DMS153 treated with DMSO at 0.1 percent for 48 hours (cell line): ENCODE data around the gene GJC1.
"Not testable (repeated sequence)": the region's sequence is repeated elsewhere in the genome, so short reads cannot be mapped to it uniquely, and the experiment has no call there.

ENCODE experiments used
- DNase-seq: peaks from one replicate; lab custom pipeline; 2025; ENCODE audit not compliant: unreplicated experiment; lab: John Stamatoyannopoulos, UW

The GJC1 gene

DNA sequence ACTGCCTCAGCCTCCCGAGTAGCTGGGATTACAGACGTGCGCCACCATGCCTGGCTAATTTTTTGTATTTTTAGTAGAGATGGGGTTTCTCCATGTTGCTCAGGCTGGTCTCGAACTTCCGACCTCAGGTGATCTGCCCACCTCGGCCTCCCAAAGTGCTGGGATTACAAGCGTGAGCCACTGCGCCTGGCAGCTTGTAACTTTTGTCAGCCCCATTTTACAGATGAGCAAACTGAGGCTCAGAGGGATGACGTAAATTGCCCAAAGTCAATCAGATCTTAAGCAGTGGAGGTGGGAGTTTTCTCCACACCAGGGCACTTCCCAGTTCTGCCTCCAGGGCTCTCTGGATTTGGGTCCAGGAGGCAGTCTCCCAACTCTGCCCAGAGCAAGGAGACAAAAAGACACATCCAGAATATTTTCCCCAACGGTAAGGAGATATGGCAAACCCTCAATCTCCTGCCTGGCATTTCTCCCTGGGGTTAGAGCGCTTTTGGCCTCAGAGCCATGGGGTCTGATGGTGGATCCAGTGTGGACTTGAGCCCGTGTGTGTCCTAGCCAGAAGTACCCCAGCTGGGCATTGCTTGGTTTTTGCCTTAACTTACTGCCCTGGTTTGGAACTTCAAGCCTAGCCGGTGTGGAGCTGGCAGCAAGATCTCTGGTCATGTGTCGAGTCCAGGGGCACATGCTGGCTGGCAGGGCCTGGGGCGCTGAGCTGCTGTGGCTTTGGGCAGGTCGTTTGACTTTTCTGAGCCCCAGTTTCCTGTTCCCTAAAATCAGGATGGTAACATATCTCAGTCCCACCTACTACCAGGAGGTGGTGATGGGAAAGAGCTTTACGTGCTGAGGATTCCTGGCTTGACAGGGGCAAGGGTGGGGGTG is 67.9 kb downstream of the GJC1 start:
- no peak for DNase-seq

DNA sequence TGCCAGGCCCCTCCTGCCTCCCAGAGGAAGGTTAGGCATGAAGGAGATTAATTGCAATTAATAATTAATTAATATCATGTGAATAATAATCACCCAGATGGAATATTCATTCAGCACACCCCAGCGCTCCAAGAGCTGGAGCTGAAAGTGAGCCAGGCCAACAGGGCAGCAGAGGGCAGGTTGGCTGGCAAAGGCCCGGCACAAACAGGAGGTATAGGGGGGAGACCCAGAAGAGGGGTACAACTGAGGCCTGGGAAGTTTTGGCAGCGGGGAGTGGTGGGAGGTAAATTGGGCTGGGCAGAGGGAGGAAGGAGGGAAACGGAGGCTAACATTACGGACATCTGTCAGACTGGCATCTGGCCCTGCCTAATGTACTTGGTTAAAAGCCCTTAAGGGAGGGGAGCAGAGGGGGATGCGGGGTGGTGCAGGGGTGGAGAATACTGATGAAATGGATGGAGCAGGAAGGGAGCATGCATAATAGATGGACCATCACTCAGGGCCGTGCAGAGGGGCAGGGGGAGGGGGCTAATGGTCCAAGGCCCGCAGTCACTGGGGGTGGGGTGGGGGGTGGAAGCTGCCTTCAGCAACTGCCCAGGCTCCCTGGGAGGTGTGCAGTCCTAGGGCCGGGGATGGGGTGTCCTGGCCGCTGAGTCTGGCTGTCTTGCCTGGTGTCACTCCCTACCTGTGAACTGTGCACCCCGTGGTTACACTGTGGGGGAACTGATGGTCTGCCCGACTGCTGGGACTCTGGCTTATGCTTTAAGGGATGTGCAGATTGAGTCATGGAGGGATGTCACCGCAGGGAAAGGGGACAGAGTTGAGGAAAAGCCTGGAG is 69.4 kb downstream of the GJC1 start:
- DNase-seq, result no peak

DNA sequence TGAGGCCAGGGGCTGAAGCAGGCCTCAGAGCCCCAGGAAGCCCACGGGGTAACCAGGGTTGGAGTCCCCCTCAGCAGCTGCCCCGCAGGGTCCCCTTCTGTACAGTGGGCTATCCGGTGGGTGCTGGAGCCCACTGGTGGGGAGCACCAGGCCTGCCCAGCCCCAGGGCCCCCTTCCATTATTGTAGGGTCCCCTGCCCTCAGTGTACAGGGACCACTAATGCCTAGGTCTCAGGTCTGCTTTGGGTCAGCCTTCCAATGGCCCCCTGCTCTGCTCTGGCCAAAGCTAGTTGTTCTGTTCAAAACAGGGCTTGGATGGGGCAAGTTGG is 70.2 kb downstream of the GJC1 start:
- no peak for DNase-seq

DNA sequence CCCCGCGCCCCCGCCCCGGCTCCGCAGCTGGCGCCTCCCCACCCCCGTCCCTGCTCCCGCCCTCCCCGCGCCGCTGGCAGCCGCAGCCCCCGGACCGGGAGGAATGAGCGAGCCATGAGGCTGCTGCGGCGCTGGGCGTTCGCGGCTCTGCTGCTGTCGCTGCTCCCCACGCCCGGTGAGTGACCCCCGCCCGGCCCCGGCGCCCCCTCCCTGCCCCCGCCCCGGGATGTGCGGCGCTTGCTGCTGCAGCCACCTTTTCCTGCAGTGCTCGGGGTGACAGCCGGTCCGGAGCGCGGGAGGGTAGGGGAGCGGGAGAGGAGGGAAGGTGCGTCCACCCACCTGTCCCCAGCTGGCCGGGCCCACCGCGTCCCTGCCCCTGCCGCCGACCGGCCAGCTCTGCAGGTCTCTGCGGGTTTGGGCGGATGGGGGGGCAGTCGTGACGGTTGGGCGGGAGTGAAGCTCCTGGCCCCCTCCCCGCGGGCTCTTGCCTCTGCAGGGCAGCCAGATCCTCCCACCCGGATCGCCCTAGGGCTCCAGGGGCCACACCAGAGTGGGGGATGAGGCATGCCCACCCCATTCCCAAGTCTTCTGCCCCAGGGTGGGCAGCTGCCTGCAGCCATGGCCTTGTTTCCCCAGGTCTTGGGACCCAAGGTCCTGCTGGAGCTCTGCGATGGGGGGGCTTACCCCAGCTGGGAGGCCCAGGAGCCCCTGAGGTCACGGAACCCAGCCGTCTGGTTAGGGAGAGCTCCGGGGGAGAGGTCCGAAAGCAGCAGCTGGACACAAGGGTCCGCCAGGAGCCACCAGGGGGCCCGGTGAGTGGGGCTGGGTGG is 70.8 kb downstream of the GJC1 start:
- DNase-seq, result no peak

DNA sequence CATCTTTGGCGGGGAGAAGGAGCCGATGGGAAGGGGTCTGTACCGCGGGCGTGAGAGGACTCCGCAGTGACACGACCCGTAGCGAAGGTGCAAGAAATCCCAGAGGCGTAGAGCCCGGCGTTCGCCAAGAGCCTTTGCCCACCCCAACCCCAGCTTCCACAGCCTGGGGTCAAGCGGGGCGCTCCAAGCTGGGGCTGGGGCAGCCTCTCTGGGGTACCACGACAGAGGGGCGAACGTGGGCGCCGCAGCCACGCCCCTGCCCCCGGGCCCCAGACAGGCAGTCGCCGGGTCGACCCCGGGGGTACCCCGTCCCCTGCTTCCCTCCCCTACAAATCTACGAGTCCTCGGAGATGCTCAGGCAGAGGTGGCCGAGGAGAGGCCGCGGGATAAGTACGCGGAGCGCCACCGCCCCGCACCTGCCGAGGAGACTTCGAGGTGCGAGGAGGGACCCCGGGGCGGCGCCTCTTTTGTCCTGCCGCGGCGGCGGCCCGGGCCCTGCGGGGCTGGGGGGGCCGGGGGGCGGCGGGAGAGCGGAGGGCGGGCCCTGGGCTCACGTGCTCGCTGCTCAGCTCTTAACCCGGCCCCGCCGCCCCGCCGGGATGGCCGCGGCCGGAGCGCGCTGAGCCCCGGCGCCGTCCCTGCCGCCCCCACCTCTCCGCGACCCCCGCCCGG is 71.5 kb downstream of the GJC1 start, which contains the start of gene ADAM11:
ADAM11 (plus strand) TSS at position 575 of the 672 bp plus-strand sequence. CDS start 212 bp downstream, outside the sequence.
- DNase-seq, result no peak

DNA sequence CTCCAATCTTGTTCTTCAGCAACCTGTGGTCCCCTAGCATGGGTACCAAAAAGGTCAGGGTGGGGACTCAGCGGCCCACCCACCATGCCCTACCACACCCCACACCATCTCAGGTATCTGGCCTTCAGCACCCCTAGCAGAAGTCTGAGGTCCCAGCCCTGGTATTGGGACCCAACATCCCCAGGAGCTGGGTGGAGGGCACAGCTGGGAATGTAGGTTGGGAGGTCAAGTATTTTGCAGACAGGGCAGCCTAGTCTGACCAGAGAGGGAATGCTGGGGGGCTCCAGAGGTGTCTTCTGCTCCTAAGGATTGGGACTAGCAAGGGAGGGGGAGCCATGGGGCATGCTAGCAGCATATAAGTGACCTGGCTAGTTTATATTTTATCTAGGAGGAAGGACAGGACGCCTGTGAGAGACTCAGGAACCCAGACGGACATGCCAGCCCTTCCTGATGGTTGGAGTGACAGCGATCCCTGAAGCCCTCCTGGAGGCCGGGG is 72.1 kb downstream of the GJC1 start:
- no peak for DNase-seq

DNA sequence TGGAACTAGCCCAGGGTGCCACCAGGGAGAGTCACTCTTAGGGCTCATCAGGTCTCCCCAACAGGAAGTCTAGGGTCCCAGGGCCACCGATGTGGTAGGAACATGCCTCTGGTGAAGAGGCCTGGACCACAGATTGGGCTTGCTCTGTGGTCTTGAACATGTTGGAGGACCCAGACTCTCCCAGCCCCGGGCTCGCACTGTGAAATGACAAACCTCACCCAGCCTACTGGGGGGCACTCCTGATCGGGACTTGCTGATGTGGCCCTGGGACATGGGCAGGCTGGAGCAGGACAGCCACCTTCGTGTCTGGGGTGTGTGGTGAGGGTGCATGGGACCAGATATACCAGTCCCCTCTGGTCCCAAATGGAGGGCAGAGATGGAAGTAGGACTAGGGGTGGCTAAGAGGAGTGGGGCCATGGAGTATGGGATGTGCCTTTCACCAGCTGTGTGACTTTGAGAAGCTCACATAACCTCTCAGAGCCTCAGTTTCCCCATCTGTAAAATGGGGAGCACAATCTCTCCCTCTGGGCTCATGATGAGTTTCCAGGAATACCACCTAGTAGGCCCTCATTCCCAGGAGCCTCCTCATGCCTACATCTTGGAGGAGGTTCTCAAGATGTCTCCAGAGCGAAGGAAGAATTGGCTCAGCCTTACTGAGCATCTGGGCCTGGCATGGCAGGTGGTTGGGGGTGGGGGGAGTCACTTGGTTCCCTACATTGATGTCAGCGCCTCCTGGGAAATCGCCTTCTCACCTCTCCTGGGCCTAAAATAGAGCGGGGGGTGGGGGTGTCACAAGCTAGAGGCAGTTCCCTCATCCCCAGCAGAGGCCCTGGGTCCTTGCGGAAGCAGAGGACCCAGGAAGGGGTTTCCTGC is 72.8 kb downstream of the GJC1 start:
- DNase-seq, result no peak

DNA sequence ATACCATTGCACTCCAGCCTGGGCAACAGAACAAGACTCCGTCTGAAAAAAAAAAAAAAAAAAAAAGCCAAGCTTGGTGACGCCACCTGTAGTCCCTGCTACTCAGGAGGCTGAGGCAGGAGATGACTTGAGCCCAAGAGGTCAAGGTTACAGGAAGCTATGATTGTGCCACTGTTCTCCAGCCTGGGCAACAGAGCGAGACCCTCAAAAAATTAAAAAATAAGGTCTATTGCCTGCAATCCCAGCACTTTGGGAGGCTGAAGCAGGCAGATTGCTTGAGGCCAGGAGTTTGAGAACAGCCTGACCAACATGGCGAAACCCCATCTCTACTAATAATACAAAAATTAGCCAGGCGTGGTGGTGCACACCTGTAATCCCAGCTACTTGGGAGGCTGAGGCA is 74.9 kb downstream of the GJC1 start:
- DNase-seq, result not testable (repeated sequence)

DNA sequence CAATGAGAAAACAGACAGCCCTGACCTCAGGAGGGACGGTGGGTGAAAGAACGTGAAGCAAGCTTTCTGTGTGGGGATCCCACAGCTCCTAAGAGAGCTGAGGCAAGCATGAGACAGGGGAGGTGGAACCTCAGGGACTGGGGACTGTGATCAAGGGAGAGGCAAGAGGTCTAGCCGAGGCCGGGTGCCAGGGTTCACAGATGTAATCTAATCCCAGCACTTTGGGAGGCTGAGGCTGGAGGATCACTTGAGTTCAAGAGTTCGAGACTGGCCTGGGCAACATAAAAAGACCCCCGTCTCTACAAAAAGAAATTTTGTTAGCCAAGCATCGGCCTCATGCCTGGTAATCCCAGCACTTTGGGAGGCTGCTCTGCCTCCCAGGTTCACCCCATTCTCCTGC is 75.8 kb downstream of the GJC1 start:
- no peak for DNase-seq

DNA sequence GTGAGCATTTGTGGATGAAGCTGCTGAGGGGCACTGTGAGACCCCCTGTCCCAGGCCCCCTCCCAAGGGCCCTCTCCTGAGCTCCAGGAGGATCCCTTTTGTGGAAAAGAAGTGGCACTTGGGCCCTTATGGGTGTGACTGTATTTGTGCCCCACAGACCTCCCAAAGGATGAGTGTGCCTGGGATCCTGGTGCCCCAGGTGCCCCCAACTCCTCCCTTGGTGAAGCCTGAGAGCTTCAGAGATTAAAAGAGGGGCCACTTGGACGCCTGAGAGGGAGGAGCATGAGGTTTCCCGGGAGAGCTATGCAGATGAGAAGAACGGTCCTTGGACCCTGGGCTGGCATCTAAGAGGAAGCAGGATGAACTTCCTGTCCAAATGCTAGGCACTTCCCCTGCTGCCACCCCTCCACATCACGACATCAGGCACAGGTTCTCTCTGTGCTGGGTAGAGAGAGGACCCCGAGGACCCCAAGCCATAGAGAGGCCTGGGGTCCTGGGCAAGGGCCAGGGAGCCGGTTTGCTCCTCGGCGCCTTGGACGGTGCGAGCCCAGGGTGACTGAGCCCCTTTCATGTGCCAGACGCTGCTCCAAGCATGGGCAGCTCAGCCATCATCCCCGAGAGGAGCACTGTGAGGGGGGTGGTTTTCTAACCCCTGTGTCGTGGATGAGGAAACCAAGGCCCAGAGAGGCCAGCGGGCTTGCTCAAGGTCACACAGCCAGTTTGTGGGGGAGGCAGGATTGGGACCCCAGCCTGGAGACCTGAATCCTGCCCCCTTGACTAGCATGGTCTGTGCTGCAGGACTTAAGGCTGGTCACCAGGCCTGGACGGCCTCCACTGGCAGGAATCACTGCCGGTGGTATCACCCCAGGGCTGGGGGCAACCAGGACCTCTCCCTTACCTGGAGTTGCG is 76.9 kb downstream of the GJC1 start:
- DNase-seq, result no peak

DNA sequence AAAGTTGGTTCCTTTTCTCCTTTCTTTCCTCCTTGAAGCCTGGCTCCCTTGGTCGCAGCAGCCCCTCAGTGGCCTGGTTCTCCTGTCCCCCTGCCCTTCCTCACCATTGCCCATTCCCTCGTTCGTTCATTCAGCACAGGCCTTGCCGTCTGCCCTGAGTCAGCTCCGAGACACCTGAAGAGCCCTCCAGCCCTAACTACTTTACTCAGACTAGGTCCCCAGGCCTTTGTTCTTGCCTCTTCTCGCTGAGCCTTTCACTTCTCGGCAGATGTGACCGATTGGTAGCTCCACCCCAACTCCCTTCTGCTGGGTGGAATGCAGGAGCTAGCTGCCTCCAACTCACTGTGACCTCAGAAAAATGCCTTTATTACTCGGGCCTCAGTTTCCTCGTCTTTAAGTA is 78.3 kb downstream of the GJC1 start:
- DNase-seq, result no peak

DNA sequence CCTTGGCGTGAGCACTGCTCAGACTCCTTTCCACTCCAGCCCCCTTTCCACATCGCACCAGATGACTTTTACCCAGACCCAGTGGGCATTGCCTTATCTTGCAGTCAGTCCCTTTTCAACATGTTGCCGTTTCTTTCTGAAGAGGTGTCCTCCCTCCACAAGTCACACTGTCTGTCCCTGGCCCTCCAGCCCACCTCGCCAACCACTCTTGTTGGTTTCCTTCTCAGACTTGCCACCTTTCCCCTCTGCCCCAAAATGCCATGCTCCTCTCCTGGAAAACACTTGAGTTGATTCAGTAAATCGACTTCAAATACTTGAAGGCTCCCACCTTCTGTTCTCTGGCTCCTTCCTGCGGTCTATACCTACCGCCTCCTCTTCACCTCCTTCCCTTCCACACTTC is 78.8 kb downstream of the GJC1 start:
- DNase-seq, result no peak

DNA sequence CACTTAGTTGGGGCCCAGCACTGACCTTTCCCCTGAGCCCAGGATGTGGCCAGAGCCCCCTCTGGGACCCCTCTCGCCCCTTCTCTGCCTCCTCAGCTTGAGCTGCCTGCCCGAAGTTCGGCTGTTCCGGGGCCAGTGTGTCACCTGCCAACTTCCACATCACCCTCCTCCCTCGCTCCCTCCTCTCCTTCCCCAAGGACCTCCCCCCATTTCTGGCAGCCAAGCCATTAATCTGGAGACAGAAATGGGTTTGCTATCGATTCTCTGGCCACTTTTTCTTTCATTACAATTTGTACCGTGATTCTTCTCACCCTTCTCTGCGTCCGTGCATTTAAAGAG is 80.1 kb downstream of the GJC1 start:
- no peak for DNase-seq

DNA sequence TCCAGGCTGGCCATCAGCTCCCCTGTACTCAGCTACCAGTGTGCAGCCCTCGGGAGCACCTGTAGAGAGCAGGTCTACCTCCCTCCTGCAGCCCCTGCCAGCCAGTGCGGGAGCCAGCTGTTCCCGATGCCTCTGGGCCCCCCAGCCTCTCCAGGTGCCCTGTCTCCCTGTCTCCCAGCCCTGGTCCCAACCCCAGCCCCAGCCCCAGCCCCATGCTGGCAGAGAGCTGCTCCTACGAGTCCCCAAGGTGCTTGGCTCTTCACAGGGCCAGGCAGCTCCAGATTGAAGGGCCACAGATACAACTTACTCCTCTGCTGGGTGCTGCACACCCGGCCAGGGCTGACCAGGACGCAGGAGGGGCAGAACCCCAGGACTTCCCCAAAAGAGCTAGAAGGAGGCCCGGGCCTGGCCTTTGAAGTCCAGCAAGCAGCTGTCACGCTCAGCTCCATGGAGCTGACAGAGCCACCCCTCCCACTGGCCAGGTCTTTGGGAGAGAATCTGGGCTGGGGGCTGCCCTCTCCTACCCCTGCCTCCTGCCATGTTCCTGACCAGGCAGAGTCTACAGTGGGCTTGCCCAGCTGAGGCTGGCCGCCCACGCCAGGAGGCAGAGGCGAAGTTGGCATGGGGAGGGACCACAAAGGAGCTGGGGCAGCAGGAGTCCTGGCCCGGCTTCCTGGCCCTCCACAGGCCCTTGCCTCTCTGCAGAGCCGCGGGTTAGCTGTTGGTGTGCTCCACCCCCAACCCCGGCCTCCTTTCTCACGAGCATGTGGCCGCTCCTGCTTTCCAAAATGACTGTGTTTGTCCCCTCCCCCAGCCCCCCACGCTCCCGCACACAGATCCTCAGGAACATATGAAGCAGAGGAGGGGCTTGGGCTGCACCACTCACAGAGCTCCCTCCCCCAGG is 80.8 kb downstream of the GJC1 start:
- DNase-seq, result no peak
